ENCODE measurements around the gene EMC1. TPM values are rescaled to one million over a fixed set of nuclear protein-coding genes. Genes with fewer than 3 reads are reported as not detected.

EMC1 gene
- polyA plus RNA-seq, 1 of the 3 experiments (the other 2 are of a cell fraction): 87.6 TPM

- TF ChIP-seq, protein P1, sequence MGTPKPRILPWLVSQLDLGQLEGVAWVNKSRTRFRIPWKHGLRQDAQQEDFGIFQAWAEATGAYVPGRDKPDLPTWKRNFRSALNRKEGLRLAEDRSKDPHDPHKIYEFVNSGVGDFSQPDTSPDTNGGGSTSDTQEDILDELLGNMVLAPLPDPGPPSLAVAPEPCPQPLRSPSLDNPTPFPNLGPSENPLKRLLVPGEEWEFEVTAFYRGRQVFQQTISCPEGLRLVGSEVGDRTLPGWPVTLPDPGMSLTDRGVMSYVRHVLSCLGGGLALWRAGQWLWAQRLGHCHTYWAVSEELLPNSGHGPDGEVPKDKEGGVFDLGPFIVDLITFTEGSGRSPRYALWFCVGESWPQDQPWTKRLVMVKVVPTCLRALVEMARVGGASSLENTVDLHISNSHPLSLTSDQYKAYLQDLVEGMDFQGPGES (IDR thresholded peaks at IDR 0.05; ENCODE audit: low read depth, low read length): no peak
- no peak for TF ChIP-seq TAF1 (IDR thresholded peaks at IDR 0.05; ENCODE audit: borderline replicate concordance, low read depth, low read length)
- TF ChIP-seq SMC3 (IDR thresholded peaks at IDR 0.05; ENCODE audit: low read depth, low read length): no peak
- TF ChIP-seq CTCF (IDR thresholded peaks at IDR 0.05): no peak
- no peak for TF ChIP-seq RCOR1 (IDR thresholded peaks at IDR 0.05; ENCODE audit: low read length)
- TF ChIP-seq POLR2AphosphoS5 (IDR thresholded peaks at IDR 0.05; ENCODE audit: low read depth, low read length): no peak
- no peak for TF ChIP-seq GABPA (IDR thresholded peaks at IDR 0.05; ENCODE audit: low read depth)
- TF ChIP-seq JUND (IDR thresholded peaks at IDR 0.05): no peak
These were observed 32.6 kb upstream of the EMC1 start (continued) for GRCh38 chr1:19283891-19284290.

DNA sequence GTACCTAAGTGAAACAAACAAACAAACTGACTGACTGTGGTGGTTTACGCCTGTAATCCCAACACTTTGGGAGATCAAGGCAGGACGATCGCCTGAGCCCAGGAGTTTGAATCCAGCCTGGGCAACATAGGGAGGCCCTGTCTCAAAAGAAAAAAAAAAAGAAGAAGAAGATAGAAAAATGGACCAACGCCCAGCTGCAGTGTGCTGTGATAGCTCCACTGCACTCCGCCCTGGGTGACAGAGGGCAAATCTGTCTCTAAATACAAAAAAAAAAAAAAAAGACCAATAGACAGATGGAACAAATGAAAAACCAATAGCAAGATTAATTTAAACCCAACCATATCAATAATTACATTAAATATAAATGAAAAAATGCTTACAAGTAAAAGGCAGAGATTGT is 23.3 kb upstream of the EMC1 start:
- no peak for DNase-seq
- Histone ChIP-seq H3K36me3 (replicated peaks in 1 of 2; ENCODE audit: control insufficient read depth in 1 of 2, insufficient read depth in 2 of 2, low read length in 1 of 2) (peaks cover 0 to 7% of the 10 kb centered on the region in 2 experiments), H3K4me2 (no peak overlapping the region), H4K20me1 (ENCODE audit: insufficient read depth) (no peaks in the 10 kb centered on the region), H3K9me3 (no peaks in the 10 kb centered on the region; the same call in 1 of the 2 replicates), H3K27ac (ENCODE audit: low read depth in 2 of 2, low read length in 1 of 2) (no peak overlapping the region), H3K9ac (no peak overlapping the region), H3K79me2 (ENCODE audit: insufficient read depth) (no peaks in the 10 kb centered on the region), H3K9me2 (no peaks in the 10 kb centered on the region), H3K27me3 (ENCODE audit: insufficient read depth) (no peaks in the 10 kb centered on the region), H3F3A (replicated peaks; ENCODE audit: insufficient read depth) (no peaks in the 10 kb centered on the region), H2AFZ (ENCODE audit: low read depth) (no peak overlapping the region), H3K4me1 (ENCODE audit: control insufficient read depth in 1 of 2, insufficient read depth in 2 of 2, low read depth in 1 of 2, low read length in 1 of 2) (no peaks in the 10 kb centered on the region), H3K4me3 (ENCODE audit: low read depth in 2 of 2, low read length in 1 of 2) (no peak overlapping the region)
- TF ChIP-seq, protein P2, sequence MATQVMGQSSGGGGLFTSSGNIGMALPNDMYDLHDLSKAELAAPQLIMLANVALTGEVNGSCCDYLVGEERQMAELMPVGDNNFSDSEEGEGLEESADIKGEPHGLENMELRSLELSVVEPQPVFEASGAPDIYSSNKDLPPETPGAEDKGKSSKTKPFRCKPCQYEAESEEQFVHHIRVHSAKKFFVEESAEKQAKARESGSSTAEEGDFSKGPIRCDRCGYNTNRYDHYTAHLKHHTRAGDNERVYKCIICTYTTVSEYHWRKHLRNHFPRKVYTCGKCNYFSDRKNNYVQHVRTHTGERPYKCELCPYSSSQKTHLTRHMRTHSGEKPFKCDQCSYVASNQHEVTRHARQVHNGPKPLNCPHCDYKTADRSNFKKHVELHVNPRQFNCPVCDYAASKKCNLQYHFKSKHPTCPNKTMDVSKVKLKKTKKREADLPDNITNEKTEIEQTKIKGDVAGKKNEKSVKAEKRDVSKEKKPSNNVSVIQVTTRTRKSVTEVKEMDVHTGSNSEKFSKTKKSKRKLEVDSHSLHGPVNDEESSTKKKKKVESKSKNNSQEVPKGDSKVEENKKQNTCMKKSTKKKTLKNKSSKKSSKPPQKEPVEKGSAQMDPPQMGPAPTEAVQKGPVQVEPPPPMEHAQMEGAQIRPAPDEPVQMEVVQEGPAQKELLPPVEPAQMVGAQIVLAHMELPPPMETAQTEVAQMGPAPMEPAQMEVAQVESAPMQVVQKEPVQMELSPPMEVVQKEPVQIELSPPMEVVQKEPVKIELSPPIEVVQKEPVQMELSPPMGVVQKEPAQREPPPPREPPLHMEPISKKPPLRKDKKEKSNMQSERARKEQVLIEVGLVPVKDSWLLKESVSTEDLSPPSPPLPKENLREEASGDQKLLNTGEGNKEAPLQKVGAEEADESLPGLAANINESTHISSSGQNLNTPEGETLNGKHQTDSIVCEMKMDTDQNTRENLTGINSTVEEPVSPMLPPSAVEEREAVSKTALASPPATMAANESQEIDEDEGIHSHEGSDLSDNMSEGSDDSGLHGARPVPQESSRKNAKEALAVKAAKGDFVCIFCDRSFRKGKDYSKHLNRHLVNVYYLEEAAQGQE (IDR thresholded peaks at IDR 0.05; ENCODE audit: low read depth, low read length): no peak
- TF ChIP-seq TEAD4 (IDR thresholded peaks at IDR 0.05; ENCODE audit: borderline replicate concordance, insufficient read depth) (no peak), TAF1 (IDR thresholded peaks at IDR 0.05; ENCODE audit: borderline replicate concordance, low read depth, low read length) (no peak), ZBTB33 (IDR thresholded peaks at IDR 0.05; ENCODE audit: borderline replicate concordance, low read depth) (no peak), YY1 (IDR thresholded peaks at IDR 0.05; ENCODE audit: low read depth) (no peak), FOSL2 (IDR thresholded peaks at IDR 0.05; ENCODE audit: borderline replicate concordance, low read depth) (no peak), POLR2AphosphoS5 (IDR thresholded peaks at IDR 0.05; ENCODE audit: low read depth, low read length) (no peak), RFX5 (IDR thresholded peaks at IDR 0.05; ENCODE audit: low read length) (no peak)
- TF ChIP-seq, protein P3, sequence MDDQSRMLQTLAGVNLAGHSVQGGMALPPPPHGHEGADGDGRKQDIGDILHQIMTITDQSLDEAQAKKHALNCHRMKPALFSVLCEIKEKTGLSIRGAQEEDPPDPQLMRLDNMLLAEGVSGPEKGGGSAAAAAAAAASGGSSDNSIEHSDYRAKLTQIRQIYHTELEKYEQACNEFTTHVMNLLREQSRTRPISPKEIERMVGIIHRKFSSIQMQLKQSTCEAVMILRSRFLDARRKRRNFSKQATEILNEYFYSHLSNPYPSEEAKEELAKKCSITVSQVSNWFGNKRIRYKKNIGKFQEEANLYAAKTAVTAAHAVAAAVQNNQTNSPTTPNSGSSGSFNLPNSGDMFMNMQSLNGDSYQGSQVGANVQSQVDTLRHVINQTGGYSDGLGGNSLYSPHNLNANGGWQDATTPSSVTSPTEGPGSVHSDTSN (IDR thresholded peaks at IDR 0.05): no peak
- TF ChIP-seq, protein P1 (IDR thresholded peaks at IDR 0.05; ENCODE audit: low read depth, low read length): no peak
- ChIA-PET POLR2A (no interaction called here), CTCF (no interaction called here)
- WGBS (ENCODE audit: low lambda C conversion rate): 88% methylated on average over 5 of the region's 5 CpGs

Measured in SK-N-SH (cell line).